GM23338 (cell line): ENCODE results near the gene ZNF474. TPM values are rescaled to one million over a fixed set of nuclear protein-coding genes. Genes with fewer than 3 reads are reported as not detected.
A peak's percentile ranks its signal among the peaks of the same experiment; 100 is the strongest.

ENCODE experiments used
- ATAC-seq: fragments of 200-7000 bp; cut with Tn5 transposase; 3 replicates; pipeline ENCODE4 v1.9.1; 2020
- DNase-seq: peaks from one replicate; pipeline ENCODE4 v3.0.0-alpha.2; 2015; ENCODE audit warnings: low spot score
- H2AFZ ChIP-seq: fragments of 200-600 bp; sonication (generic); 2 replicates; pipeline ENCODE4 v1.8.0; 2016; ENCODE audit warnings: antibody characterized with exemption, mild to moderate bottlenecking, moderate library complexity
- H3F3A ChIP-seq: fragments of 200-600 bp; sonication (generic); replicated peaks from 2 replicates; pipeline ENCODE4 v1.8.0; 2017; ENCODE audit warnings: antibody characterized with exemption, mixed run types, low read depth
- H3K27ac ChIP-seq: fragments of 200-600 bp; sonication (generic); 2 replicates; pipeline ENCODE4 v1.6.1; 2016; ENCODE audit warnings: low read depth
- H3K27me3 ChIP-seq: fragments of 200-600 bp; sonication (generic); 2 replicates; pipeline ENCODE4 v1.8.0; 2016; ENCODE audit warnings: mild to moderate bottlenecking, mixed run types, moderate library complexity; ENCODE audit not compliant: insufficient read depth
- H3K36me3 ChIP-seq: fragments of 200-600 bp; sonication (generic); 2 replicates; pipeline ENCODE4 v1.8.0; 2016; ENCODE audit warnings: mild to moderate bottlenecking; ENCODE audit not compliant: insufficient read depth
- H3K4me1 ChIP-seq: fragments of 200-600 bp; sonication (generic); 2 replicates; pipeline ENCODE4 v1.8.0; 2016; ENCODE audit warnings: mild to moderate bottlenecking, moderate library complexity; ENCODE audit not compliant: insufficient read depth
- H3K4me2 ChIP-seq: fragments of 200-600 bp; sonication (generic); 2 replicates; pipeline ENCODE4 v1.7.1; 2017; ENCODE audit warnings: mixed run types
- H3K4me3 ChIP-seq: fragments of 200-600 bp; sonication (generic); 2 replicates; pipeline ENCODE4 v1.6.1; 2016; ENCODE audit warnings: mixed run types
- H3K79me2 ChIP-seq: fragments of 200-600 bp; sonication (generic); replicated peaks from 2 replicates; pipeline ENCODE4 v1.8.0; 2017; ENCODE audit warnings: mild to moderate bottlenecking; ENCODE audit not compliant: insufficient read depth
- H3K9me2 ChIP-seq: fragments of 200-600 bp; sonication (generic); 2 replicates; pipeline ENCODE4 v1.8.0; 2017; ENCODE audit not compliant: insufficient read depth
- H4K20me1 ChIP-seq: fragments of 200-600 bp; sonication (generic); replicated peaks from 2 replicates; pipeline ENCODE4 v1.8.0; 2017; ENCODE audit warnings: mild to moderate bottlenecking; ENCODE audit not compliant: insufficient read depth
- H3K27ac Mint-ChIP-seq: 2 replicates; pipeline ENCODE4 v1.8.0; 2020; ENCODE audit warnings: inconsistent platforms, mild to moderate bottlenecking, moderate library complexity, mixed read lengths
- H3K27me3 Mint-ChIP-seq: 3 replicates; pipeline ENCODE4 v1.8.0; 2022; ENCODE audit warnings: low read depth, mild to moderate bottlenecking, moderate library complexity, mixed read lengths, inconsistent platforms; ENCODE audit not compliant: insufficient read depth, poor library complexity
- H3K36me3 Mint-ChIP-seq: 3 replicates; pipeline ENCODE4 v1.8.0; 2021; ENCODE audit warnings: low read depth, mild to moderate bottlenecking, inconsistent platforms, moderate library complexity, mixed read lengths
- H3K4me1 Mint-ChIP-seq: 3 replicates; pipeline ENCODE4 v1.8.0; 2020; ENCODE audit warnings: mild to moderate bottlenecking, inconsistent platforms, mixed read lengths
- H3K4me3 Mint-ChIP-seq: 3 replicates; pipeline ENCODE4 v1.8.0; 2021; ENCODE audit warnings: moderate library complexity, mild to moderate bottlenecking, inconsistent platforms, mixed read lengths
- H3K9me3 Mint-ChIP-seq: 3 replicates; pipeline ENCODE4 v1.8.0; 2020; ENCODE audit warnings: moderate library complexity, mild to moderate bottlenecking, inconsistent platforms, mixed read lengths
- EZH2 ChIP-seq: fragments of 200-600 bp; sonication (generic); IDR thresholded peaks from one replicate; pipeline ENCODE4 v1.8.0; 2017; ENCODE audit warnings: antibody characterized with exemption, mild to moderate bottlenecking, low read depth; ENCODE audit not compliant: unreplicated experiment
- EZH2phosphoT487 ChIP-seq: fragments of 200-600 bp; sonication (generic); IDR thresholded peaks from one replicate; pipeline ENCODE4 v1.8.1; 2018; ENCODE audit warnings: antibody characterized with exemption; ENCODE audit not compliant: unreplicated experiment
- ZNF114 ChIP-seq: fragments of 250-450 bp; sonication (Bioruptor Pico); IDR thresholded peaks from 2 replicates; pipeline ENCODE4 v1.5.0; 2020; ENCODE audit warnings: mild to moderate bottlenecking, moderate library complexity
- ZNF331 ChIP-seq: fragments of 250-450 bp; sonication (Bioruptor Pico); IDR thresholded peaks from 2 replicates; pipeline ENCODE4 v1.5.0; 2020; ENCODE audit warnings: low read depth, mild to moderate bottlenecking, moderate library complexity
- polyA plus RNA-seq: library from polyadenylated mRNA; unstranded; fragments of >200 nt; fragmentation: Nextera tagmentation; extraction: Ambion mirVana; gene quantifications from 2 replicates; pipeline ENCODE4 v1.2.1, GENCODE V29; 2016
- total RNA-seq: library from RNA; depleted of rRNA; stranded (reverse); fragments of >200 nt; shearing (Covaris generic); gene quantifications from 2 replicates; pipeline ENCODE4 v1.2.3, GENCODE V29; 2014
- TF ChIP-seq, protein P1 (sequence below): IDR thresholded peaks from 2 replicates; pipeline ENCODE4 v1.6.1; 2016; ENCODE audit warnings: antibody characterized with exemption
- TF ChIP-seq, protein P2 (sequence below): fragments of 250-450 bp; sonication (Bioruptor Pico); IDR thresholded peaks from 2 replicates; pipeline ENCODE4 v1.5.0; 2020; ENCODE audit warnings: mild to moderate bottlenecking, moderate library complexity

Gene ZNF474
- total and polyA plus RNA-seq, 2 experiments from 2014 or later, result 0.59 TPM; not detected in 1

DNA sequence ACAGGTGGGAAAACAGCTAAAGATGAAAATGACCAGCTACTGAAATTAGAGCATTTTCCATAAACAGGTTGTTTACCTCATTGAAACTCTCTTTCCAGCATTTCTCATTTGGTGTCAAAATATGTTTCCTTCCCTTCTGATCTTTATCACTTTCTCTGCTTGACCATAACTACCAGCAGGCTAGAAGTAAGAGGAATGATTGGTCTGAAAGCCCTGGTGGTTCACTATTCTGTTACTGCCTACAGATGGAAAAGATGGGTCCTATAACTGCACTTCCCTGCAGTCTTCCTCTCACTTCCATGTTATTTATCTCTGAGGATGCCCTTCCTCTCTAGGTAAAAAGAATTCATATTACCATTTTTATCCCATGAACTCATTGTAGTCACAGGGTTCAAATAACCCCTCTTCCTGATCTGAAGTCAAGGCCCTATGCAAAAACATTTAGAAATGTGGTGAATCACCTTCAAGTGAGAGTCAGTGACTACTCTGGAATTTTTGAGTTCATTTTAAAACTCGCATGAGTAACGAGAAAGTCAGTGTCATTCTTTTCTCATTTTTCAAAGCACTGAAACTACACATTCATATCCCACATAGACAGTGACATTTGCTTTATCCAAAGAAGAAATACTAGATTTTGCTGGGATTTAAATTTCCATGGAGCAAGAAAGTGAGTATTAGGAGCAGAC, 51.7 kb downstream of the ZNF474 start:
- H3K9me2 ChIP-seq, result no peaks in the 10 kb centered on the region
- H3K4me1 Mint-ChIP-seq, result peaks cover 34% of the 10 kb centered on the region
- DNase-seq (no peak), ATAC-seq (no peak)
- no peaks in the 10 kb centered on the region for H3K36me3 Mint-ChIP-seq
- peaks cover 22% of the 10 kb centered on the region; the same call in 1 of the 2 replicates for H3K4me1 ChIP-seq
- no peaks in the 10 kb centered on the region for H3F3A ChIP-seq
- no peaks in the 10 kb centered on the region for H3K79me2 ChIP-seq
- H3K27me3 ChIP-seq, result no peaks in the 10 kb centered on the region
- H3K4me3 ChIP-seq, result no peak overlapping the region
- no peaks in the 10 kb centered on the region for H4K20me1 ChIP-seq
- H2AFZ ChIP-seq, result no peak overlapping the region
- no peak overlapping the region for H3K27ac ChIP-seq
- peak overlapping the region; percentile 36 for H3K27ac Mint-ChIP-seq
- H3K36me3 ChIP-seq, result no peaks in the 10 kb centered on the region
- TF ChIP-seq, protein P1, sequence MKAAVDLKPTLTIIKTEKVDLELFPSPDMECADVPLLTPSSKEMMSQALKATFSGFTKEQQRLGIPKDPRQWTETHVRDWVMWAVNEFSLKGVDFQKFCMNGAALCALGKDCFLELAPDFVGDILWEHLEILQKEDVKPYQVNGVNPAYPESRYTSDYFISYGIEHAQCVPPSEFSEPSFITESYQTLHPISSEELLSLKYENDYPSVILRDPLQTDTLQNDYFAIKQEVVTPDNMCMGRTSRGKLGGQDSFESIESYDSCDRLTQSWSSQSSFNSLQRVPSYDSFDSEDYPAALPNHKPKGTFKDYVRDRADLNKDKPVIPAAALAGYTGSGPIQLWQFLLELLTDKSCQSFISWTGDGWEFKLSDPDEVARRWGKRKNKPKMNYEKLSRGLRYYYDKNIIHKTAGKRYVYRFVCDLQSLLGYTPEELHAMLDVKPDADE, result no peak
- no peak for TF ChIP-seq EZH2phosphoT487
- TF ChIP-seq, protein P2, sequence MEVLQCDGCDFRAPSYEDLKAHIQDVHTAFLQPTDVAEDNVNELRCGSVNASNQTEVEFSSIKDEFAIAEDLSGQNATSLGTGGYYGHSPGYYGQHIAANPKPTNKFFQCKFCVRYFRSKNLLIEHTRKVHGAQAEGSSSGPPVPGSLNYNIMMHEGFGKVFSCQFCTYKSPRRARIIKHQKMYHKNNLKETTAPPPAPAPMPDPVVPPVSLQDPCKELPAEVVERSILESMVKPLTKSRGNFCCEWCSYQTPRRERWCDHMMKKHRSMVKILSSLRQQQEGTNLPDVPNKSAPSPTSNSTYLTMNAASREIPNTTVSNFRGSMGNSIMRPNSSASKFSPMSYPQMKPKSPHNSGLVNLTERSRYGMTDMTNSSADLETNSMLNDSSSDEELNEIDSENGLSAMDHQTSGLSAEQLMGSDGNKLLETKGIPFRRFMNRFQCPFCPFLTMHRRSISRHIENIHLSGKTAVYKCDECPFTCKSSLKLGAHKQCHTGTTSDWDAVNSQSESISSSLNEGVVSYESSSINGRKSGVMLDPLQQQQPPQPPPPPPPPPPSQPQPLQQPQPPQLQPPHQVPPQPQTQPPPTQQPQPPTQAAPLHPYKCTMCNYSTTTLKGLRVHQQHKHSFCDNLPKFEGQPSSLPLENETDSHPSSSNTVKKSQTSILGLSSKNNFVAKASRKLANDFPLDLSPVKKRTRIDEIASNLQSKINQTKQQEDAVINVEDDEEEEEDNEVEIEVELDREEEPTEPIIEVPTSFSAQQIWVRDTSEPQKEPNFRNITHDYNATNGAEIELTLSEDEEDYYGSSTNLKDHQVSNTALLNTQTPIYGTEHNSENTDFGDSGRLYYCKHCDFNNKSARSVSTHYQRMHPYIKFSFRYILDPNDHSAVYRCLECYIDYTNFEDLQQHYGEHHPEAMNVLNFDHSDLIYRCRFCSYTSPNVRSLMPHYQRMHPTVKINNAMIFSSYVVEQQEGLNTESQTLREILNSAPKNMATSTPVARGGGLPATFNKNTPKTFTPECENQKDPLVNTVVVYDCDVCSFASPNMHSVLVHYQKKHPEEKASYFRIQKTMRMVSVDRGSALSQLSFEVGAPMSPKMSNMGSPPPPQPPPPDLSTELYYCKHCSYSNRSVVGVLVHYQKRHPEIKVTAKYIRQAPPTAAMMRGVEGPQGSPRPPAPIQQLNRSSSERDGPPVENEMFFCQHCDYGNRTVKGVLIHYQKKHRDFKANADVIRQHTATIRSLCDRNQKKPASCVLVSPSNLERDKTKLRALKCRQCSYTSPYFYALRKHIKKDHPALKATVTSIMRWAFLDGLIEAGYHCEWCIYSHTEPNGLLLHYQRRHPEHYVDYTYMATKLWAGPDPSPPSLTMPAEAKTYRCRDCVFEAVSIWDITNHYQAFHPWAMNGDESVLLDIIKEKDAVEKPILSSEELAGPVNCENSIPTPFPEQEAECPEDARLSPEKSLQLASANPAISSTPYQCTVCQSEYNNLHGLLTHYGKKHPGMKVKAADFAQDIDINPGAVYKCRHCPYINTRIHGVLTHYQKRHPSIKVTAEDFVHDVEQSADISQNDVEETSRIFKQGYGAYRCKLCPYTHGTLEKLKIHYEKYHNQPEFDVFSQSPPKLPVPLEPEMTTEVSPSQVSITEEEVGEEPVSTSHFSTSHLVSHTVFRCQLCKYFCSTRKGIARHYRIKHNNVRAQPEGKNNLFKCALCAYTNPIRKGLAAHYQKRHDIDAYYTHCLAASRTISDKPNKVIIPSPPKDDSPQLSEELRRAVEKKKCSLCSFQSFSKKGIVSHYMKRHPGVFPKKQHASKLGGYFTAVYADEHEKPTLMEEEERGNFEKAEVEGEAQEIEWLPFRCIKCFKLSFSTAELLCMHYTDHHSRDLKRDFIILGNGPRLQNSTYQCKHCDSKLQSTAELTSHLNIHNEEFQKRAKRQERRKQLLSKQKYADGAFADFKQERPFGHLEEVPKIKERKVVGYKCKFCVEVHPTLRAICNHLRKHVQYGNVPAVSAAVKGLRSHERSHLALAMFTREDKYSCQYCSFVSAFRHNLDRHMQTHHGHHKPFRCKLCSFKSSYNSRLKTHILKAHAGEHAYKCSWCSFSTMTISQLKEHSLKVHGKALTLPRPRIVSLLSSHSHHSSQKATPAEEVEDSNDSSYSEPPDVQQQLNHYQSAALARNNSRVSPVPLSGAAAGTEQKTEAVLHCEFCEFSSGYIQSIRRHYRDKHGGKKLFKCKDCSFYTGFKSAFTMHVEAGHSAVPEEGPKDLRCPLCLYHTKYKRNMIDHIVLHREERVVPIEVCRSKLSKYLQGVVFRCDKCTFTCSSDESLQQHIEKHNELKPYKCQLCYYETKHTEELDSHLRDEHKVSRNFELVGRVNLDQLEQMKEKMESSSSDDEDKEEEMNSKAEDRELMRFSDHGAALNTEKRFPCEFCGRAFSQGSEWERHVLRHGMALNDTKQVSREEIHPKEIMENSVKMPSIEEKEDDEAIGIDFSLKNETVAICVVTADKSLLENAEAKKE, result no peak
- TF ChIP-seq EZH2, result no peak
- no peak for TF ChIP-seq ZNF331
- no peak for TF ChIP-seq ZNF114 (CRISPR knock-in tag)
- H3K27me3 Mint-ChIP-seq, result no peaks in the 10 kb centered on the region
- H3K4me3 Mint-ChIP-seq, result no peak overlapping the region
- H3K9me3 Mint-ChIP-seq, result no peaks in the 10 kb centered on the region; the same call in 2 of the 3 replicates
- no peak overlapping the region for H3K4me2 ChIP-seq
